HG03575 (cell line): ENCODE results near the gene MLIP.

Source experiments
- ATAC-seq: cut with Tn5 transposase; IDR thresholded peaks from one replicate; pipeline ENCODE4 v1.9.1; 2021; ENCODE audit not compliant: unreplicated experiment, insufficient number of reproducible peaks, low FRiP score; ENCODE audit errors: extremely low read depth

The MLIP gene

DNA sequence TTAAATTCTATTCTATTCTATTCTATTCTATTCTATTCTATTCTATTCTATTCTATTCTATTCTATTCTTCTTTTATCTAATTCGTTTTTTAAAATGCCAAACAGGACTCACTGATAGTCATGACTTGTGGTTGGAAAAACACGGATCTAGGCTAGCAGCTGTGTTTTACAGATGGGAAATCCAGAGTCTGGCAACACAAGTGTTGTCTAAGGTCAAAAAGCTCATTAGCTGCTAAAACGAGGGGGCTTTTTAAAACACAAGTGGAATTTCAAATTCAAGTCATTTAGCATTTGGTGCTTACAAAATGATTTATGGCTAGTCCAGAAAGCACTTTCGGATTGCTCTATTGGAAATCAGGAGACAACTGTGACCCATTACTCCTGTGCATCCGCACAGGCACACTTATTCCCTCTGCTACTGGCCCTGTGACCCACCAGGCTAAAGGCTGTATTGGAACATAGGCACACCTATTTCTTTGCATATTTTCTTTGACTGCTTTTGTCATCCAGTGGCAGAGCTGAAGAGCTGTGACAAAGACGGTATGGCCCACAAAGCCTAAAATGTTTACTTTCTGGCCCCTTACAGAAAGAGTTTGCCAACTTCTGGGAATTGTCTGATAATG, 17.8 kb upstream of the MLIP start:
- no peak for ATAC-seq

DNA sequence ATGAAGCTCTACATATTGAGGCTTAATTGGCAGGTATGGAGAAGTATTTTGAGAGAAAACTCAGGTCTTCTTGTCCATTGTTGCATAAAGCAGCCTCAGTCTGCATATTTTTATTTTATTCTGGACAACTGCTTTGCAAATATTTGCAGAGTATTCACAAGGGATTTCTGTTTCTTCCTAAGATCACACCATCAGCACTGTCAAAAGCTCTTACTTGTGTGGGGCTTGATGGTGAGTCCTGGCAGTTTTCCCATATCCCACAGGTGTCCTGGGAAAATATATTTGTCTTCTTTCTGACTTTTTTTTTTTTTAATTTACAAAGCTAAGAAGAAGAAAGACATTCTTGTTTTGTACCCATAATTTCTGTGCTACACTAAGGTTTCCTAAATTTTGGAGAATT, 16.9 kb upstream of the MLIP start:
- no peak for ATAC-seq

DNA sequence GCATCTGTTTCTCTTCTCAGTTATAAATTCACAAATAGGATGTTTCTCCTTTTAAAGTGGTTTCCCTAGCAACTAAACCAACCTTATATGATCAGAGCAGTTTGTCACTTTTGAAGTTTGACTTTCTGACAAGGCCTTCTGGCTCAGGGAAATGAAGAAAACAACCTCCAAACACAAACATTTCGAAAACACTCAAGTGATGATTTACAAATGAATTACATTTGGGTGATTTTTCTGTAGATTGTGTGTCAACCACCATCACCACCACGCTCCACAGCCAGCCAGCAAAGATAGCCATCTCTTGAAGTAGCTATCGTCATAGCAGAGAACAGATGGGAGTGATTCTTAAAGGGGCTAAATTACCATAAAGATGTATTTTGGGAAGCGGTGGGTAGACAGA, 16.5 kb upstream of the MLIP start:
- no peak for ATAC-seq

DNA sequence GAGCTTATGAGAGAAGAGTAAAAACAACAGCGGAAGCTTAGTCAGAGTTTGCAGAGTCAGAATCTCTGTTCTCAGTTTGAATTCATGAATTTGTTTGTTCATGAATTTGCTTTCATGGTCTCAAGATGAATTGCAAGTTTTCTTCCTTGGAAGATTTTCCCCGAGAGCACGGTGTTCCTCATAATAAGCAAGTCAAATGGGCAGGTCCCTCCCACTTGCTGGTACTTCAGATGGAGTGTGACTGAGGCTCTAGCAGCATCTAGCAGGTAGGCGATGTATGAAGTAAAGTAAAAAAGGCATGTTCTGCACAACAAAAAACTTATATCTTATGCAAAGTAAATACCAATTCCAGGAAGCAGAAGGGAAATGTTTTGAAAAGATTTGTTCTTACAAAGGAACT, 15.5 kb upstream of the MLIP start:
- ATAC-seq, result no peak

DNA sequence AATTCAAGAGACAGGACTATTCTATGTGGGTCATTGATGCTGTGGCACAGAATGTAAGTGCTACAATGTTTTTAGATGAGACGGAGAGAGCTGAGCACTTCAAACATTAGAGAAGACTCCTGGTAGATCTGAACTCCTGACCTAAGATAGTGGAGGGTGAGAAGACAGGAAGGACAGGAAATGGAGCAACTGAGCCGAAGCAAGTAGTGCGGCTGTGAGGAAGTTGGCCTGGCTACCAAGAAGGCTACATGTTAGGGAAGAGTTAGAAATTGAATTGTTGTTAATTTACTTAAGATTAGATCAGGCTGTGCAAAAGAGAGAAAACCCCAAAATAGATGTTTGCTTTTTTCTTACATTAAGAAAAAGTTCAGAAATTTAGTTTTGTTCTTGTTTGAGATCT, 14.4 kb upstream of the MLIP start:
- ATAC-seq, result no peak

DNA sequence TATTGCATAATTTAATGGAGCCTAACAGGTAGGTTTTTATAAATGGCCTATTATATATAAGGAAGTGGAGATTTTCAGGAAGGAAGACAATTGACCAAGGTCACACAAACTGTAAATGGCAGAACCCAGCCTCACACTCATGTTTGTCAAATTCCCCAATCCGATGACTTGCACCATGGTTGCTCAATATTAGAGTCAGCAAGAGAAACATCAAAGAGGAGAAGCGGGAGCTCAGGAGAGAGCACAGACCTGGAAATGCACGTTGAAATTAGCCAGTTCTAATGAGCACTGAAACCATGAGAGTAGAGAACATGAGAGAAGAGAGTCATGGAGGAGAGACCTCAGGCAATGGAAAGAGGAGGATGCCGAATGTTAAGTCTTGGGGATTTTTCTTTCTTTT, 13.5 kb upstream of the MLIP start:
- ATAC-seq, result no peak

DNA sequence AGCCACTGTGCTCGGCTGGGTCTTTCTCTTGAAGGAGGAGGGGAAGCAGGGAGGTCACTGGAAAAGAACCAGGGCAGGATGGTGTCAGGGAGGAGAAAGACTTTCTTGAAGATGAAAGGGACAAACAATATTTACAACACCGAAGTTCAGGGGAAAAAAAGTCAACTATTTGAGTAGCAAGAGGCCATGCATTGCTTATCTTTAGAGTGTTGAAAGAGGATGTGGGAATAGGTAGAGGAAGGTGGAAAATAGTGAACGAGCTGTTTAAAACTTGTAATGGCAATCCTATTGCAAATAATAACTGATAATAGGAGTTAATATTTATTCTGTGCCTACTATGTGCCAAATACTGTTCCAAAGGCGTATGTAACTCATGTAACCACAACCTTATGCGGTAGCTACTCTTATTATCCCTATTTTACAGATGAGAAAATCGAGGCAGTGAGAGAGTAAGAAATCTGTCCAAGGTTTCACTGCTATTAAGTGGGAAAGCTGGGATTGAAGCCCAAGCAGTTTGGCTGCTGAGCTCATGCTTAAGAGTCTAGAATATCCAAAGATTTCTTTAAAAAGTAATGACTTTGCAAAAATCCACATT, 12.7 kb upstream of the MLIP start:
- ATAC-seq, result no peak

DNA sequence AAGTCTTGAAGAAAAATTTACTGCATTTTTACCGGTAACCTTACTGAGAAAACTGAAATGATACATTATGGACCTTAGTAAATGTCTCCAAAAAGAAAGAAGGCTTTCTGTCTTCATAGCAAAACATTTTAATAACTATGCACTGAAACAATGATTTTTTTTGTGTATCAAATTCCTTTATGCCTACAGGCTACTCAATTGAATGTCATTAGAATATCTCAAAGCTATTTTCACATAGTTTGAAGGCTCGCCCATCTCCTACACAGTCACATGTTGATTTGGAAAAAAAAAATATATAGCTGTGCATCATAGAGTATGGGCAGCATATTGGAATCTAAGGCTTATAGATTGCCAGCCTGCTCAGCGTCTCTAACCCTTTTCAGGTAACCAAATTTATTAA, 12.0 kb upstream of the MLIP start:
- ATAC-seq, result no peak

DNA sequence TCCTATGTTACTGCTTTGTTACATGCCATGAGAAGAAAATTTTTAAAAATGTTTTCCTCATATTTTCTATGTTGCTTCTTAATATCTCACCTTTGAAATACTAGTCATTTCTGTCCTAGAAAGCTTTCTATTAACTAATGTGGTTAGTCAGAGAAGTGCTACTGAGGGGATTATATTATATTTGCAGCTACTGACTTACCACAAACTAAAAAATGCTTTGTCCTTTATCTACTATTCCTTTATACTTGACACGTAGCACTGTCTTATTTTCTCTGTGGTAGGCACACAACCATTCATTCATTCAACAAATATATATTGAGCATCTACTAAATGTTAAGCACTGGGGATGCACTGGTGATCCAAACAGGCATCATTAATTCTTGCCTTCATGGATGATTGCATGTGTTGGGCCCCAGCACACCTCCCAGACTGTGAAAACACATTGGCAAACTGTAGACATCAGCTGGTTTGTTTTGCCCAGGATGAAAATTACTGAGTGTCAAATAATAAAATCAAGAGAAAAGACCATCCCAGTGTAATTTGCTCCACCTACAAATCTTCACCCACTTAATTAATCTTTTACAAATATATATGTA, 10.7 kb upstream of the MLIP start:
- no peak for ATAC-seq

DNA sequence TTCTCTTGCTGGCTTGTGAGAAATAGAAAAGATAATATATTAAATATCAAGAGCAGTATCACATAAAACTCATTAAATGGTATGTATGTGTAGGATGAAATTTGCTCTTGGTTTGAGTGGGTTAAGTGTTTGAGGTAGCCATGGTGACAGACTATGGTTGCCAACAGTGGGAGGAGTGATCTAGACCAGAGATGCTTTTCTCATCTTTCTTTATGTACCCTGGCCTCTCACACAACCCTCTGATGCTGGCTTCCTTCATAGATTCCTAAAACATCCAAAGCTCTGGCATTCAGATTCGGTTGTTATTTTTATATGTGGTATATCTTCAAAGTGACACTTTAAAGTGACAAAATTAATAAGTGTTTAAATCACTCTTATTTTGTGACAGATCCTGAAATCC, 9.0 kb upstream of the MLIP start:
- ATAC-seq, result no peak

DNA sequence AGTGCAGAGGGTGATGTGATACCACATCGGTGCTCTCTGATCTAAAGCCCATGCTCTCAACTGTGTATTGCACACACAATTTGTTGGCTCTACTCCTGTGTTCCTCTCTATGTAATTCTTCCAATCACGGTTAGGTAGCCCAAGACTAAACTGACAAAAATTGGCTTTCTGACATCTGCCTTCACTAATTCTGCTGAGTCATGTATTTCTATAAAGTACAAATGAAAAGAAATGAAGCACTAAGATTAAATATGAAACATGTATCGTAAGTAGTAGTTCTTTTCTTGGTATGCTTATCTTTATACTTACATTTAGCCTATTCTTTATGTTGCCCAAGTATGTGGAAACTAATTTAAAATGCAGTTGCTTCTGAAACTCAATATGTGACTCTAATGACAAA, 7.7 kb upstream of the MLIP start:
- ATAC-seq, result no peak

DNA sequence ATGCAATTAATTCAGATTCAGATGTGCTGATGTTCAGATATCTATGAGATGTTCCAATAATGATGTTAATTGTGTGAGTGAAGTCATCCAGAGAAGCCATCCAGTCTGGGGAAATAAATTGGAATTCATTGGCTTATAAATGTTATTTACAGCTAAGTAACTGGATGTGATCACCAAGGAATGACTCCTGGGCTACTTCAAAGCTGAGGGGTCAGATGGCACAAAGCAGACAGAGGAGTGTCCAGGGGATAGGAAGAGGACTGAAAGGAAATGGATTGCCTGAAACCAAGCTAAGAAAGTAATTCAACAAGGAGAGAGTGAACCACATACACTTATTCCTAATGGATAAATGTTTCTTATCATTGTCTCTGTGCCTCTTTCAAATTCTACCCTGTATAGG, 4.5 kb upstream of the MLIP start:
- ATAC-seq, result no peak

DNA sequence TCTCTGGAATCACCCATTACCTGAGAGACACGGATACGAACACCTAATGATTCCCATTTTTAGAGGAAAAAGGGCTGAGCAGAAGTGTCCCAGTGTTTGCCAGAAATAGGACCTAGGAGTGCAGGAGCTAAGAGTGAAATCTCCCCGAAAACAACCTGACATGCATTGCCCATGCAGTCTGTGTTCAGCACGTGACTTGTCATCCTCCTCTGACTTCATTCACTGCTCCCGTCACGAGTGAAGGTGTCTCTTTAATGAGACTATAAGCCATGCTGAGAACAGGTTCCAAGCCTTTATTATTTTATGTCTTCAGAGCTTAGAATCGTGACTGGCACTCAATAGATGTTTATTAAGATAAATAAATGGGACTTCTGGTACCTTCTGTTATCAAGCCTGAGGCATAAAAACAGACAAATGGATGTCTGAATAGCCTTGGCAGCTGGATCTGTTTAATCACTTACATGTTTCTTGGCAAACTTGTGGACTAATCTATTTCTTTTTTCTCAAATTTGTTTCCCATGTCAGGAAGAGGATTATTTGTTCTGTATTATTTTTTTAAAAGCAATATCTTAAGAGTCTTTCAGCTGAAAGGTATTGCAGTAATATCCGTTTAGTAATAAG, 3.7 kb upstream of the MLIP start:
- ATAC-seq, result no peak

DNA sequence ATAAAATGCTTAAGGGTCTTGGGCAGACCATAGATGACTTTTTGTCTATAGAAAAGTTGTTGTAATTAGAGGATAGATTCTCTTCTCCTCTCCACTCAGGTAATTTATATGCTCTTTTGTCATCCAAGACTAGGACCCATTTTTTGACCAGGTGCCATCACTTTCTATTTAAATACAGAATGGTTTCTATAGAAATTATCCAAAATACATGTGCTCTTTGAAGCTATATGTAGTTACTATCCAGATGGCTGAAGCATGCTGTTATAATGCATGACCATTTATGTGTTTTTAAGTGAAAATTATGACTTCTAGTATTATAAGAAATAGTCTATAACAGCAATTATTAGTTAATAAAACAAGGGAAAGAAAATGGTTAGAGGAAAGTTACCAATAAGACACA, 3.0 kb upstream of the MLIP start:
- ATAC-seq, result no peak

DNA sequence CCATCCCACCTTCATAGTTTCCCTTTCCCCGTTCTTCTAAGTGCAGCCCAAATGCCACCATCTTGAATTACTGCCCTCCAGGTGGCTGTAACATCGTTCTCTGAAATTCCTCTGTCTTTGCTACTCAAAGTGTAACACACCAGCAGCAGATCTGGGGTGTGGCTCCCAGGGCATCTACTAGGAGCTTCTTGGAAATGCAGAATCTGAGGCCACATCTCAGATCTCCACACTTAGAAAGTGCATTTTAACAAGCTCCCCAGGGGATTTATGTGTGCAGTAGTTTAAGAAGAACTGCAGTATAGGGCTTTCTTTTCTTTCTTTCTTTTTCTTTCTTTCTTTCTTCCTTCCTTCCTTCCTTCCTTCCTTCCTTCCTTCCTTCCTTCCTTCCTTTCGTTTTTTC, 1.7 kb upstream of the MLIP start:
- ATAC-seq, result no peak

DNA sequence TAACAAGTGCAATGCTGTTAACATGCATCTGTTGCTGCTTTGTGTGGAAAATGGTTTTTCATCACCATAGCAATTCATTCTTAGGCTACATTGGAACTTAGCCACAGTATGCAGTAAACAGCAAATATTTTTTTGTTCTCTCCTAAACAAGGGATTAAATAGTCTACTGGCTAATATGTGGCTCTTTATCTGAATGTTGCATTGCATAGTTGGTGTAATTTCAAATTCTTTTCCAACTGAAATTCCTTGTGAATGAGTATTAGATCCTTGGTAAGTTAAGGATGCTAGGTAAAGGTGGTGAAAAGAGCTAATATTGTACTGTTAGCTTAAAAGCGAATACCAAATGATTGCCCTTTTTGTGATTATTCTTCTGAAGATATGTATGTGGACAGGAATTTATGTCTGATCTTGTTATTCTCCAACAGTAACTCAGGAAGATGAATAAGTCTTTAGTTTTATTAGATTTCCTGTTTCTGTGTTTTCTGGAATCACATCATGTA, 958 bp downstream of the MLIP start:
- no peak for ATAC-seq

DNA sequence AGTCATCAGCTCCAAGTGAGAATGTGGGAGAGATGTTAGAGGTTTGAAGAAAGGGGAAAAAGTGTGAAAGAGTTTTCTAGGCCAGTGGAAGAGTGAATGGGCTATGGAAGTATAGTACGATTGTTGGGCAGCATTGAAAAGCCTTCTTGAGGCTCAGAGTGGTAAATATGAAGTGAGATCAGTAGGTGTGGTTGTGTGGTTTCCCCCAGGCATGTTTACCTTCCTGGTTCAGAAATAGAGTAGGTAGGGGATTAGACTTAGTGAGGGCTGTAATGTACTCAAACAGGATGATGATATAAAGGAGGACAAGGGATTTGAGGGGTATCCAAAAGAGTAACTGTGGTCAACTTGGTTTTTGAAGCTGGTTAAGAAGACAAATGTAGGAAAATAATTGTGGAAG, 3.7 kb downstream of the MLIP start:
- no peak for ATAC-seq

DNA sequence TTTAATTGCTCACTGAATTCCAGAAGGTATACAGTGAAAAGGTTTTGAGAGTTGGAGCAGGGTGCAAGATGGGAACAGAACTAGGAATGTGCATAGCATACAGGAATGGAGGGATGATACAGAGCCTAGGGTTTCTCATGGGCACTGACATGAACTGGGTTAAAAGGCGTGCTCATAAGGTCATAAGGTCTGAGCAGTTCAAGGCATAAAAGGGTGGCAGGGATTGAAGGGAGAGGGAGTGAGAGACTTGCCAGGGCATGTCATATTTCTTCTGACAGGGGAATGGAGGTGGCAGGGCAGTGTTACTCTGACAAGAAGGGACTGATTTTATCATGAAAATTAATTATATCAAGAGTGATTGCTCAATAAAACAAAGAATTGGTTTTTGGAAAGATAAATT, 4.7 kb downstream of the MLIP start:
- no peak for ATAC-seq

DNA sequence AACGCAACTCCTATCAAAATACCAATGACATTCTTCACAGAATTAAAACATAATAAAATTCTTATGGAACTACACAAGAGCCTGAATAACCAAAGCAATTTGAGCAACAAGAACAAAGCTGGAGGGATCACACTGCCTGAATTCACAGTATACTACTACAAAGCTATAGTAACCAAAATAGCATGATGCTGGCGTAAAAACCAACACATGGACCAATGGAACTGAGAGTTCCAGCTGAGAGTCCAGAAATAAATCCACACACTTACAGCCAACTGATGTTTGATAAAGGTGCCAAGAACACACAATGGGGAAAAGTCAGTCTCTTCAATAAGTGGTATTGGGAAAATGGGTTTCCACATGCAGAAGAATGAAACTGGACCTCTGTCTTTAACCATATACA, 6.9 kb downstream of the MLIP start:
- ATAC-seq, result no peak

DNA sequence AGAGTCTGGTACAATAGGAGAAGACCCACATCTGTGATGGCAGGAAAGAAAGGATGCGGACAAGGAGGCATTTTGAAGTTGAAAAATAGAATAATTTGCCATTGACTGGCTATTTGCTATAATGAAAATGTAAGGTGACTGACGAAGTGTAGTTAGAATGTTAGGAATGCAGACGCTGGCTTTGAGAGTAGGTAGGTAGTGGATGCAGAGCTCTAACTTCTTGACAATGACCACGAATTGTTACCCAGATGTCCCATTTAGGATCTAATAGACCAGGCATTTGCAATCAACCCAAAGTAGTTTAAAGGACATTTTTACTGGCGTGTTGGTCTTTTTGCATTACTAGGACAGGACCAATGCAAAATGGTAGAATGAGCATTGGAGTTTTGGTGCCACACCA, 14.2 kb downstream of the MLIP start:
- ATAC-seq, result no peak
